ENCODE measurements around the gene SMC5.
"Not testable (repeated sequence)": the region's sequence is repeated elsewhere in the genome, so short reads cannot be mapped to it uniquely, and the experiment has no call there.

SMC5 gene

GRCh38 chr9:70263421-70263820, 4.6 kb downstream of the SMC5 start:
- peak; percentile 72 for DNase-seq (ENCODE audit: low spot score)

- no peak for DNase-seq (ENCODE audit: low spot score)
Measured at GRCh38 chr9:70278305-70278704, 19.5 kb downstream of the SMC5 start.

GRCh38 chr9:70283848-70284247, 25.1 kb downstream of the SMC5 start:
- DNase-seq (ENCODE audit: low spot score), result no peak

GRCh38 chr9:70285246-70285645, 26.5 kb downstream of the SMC5 start:
- DNase-seq (ENCODE audit: low spot score), result no peak

GRCh38 chr9:70285981-70286598, 27.3 kb downstream of the SMC5 start:
- DNase-seq (ENCODE audit: low spot score), result no peak

- no peak for DNase-seq (ENCODE audit: low spot score)
Measured at GRCh38 chr9:70290626-70291025, 31.8 kb downstream of the SMC5 start.

- DNase-seq (ENCODE audit: low spot score), result no peak
Measured at GRCh38 chr9:70291446-70291845, 32.7 kb downstream of the SMC5 start.

GRCh38 chr9:70292253-70292652, 33.5 kb downstream of the SMC5 start:
- DNase-seq (ENCODE audit: low spot score), result no peak

- DNase-seq (ENCODE audit: low spot score), result no peak
Measured at GRCh38 chr9:70293214-70293613, 34.4 kb downstream of the SMC5 start.

GRCh38 chr9:70297141-70297540, 38.4 kb downstream of the SMC5 start:
- no peak for DNase-seq (ENCODE audit: low spot score)

- DNase-seq (ENCODE audit: low spot score), result no peak
Measured at GRCh38 chr9:70298245-70298771, 39.5 kb downstream of the SMC5 start.

- DNase-seq (ENCODE audit: low spot score), result peak; percentile 57
Measured at GRCh38 chr9:70303268-70303667, 44.5 kb downstream of the SMC5 start.

- DNase-seq (ENCODE audit: low spot score), result no peak
Measured at GRCh38 chr9:70304810-70305209, 46.0 kb downstream of the SMC5 start.

- no peak for DNase-seq (ENCODE audit: low spot score)
Measured at GRCh38 chr9:70315389-70315788, 56.6 kb downstream of the SMC5 start.

GRCh38 chr9:70318002-70318401, 59.2 kb downstream of the SMC5 start:
- no peak for DNase-seq (ENCODE audit: low spot score)

GRCh38 chr9:70322096-70322495, 63.3 kb downstream of the SMC5 start:
- no peak for DNase-seq (ENCODE audit: low spot score)

GRCh38 chr9:70324963-70325362, 66.2 kb downstream of the SMC5 start:
- no peak for DNase-seq (ENCODE audit: low spot score)

- not testable (repeated sequence) for DNase-seq (ENCODE audit: low spot score)
Measured at GRCh38 chr9:70328625-70329024, 69.8 kb downstream of the SMC5 start.

GRCh38 chr9:70340572-70340971, 81.8 kb downstream of the SMC5 start:
- peak; percentile 46 for DNase-seq (ENCODE audit: low spot score)

- no peak for DNase-seq (ENCODE audit: low spot score)
Measured at GRCh38 chr9:70347046-70347445, 88.3 kb downstream of the SMC5 start.

GRCh38 chr9:70352356-70352755, 93.6 kb downstream of the SMC5 start:
- peak; percentile 48 for DNase-seq (ENCODE audit: low spot score)

GRCh38 chr9:70352802-70353201, 94.0 kb downstream of the SMC5 start:
- DNase-seq (ENCODE audit: low spot score), result peak; percentile 28

GRCh38 chr9:70355801-70356200, 97.0 kb downstream of the SMC5 start:
- no peak for DNase-seq (ENCODE audit: low spot score)

GRCh38 chr9:70362952-70363351, 104.2 kb downstream of the SMC5 start:
- no peak for DNase-seq (ENCODE audit: low spot score)
